HPDE6-E6E7 (cell line): Measurements from ENCODE around the gene CDR2.
"Not testable (repeated sequence)": the region's sequence is repeated elsewhere in the genome, so short reads cannot be mapped to it uniquely, and the experiment has no call there.

Source experiments
- DNase-seq: peaks from one replicate; pipeline ENCODE4 v3.0.0; 2011; ENCODE audit warnings: missing footprints; ENCODE audit errors: extremely low spot score

The CDR2 gene

DNA sequence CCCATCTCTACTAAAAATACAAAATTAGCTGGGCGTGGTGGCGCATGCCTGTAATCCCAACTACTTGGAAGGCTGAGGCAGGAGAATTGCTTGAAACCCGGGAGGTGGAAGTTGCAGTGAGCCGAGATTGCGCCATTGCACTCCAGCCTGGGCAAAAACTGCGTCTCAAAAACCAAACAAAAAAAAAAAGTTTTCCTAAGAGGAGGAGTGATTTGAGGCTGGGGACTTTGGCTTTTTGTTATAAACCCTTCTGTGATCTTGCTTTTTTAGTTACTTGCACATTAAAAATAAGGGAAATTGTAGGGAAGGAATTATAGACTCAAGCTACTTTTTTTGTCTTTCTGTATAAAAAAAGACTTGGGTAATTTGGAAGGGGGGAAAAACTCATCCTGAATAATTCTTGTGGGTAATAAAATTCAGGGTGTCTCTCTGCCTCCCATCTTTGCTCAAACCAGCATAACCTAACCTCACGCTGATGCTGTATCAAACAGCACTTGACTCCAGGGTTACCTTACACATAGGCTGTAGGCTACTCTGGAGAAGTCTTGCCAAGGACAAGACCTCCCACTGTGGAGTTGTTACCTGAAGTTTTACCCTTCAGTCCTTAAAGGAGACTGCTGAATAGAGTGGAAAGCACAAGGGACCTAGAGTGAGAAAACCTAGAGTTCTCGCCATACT, 1.7 kb upstream of the CDR2 start:
- DNase-seq: no peak

DNA sequence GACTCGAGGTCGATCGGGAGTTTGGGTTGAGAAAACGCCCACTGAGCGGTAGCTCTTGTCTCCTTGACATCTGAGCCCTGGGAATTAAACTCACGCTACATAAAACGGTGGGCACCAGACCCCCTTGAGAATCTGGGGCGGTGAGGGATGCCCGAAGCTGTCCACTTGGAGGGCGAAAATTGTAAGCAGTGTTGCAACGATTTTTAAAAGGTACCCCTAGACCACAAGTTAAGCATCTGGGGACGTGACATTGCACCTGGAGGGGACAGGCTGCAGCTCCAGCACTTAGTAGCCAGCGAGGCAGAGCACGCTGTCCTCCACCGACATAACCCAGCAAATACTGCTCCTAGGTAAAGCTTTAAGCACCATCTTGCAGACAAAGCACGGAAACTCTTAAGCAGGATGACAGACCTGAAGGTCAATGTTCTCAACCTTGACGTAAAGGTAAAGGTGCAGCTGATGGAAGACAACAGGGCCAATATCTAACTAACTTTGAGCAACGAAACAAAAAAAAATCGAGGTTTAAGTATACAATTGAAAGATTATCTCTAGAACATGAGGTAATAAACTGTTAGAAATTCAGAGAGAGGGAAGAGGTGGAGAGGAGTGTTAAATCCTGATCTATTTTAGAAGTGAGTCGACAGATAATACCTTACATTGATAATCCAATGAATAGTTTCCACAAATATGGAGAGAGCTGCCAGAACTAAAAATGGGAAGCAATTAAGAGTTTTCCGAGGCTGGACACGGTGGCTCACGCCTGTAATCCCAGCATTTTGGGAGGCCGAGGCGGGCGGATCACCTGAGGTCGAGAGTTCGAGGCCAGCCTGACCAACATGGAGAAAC, 921 bp upstream of the CDR2 start:
- DNase-seq: no peak

DNA sequence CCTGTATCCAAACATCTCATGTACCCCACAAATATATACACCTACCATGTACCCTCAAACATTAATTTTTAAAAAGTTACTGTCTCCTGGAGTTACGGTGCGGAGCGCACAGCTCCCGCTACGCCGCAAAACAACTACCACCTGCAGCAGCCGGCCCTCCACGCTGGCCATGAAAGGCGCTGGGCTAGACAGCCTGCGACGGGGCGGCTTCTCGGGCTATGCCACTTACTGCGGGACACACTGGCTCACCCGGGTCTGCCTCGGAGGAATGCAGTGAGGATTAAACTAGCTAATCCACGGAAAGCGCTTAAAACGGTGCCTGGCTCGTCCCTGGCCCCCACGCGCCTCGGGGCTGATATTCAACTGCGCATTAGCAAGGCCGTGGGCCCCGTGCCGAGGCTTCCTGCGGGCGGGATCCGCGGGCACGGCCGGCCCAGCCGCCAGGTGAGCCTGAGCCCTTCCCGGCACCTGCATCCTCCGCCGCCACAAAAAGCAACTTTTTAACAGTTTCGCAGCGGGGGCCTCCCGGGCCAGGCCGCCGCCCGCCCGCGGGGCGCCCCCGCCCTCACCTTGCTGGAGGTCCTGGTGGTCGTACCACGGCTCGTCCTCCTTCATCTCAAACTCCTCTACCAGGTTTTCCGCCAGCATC, 633 bp downstream of the CDR2 start:
- no peak for DNase-seq

DNA sequence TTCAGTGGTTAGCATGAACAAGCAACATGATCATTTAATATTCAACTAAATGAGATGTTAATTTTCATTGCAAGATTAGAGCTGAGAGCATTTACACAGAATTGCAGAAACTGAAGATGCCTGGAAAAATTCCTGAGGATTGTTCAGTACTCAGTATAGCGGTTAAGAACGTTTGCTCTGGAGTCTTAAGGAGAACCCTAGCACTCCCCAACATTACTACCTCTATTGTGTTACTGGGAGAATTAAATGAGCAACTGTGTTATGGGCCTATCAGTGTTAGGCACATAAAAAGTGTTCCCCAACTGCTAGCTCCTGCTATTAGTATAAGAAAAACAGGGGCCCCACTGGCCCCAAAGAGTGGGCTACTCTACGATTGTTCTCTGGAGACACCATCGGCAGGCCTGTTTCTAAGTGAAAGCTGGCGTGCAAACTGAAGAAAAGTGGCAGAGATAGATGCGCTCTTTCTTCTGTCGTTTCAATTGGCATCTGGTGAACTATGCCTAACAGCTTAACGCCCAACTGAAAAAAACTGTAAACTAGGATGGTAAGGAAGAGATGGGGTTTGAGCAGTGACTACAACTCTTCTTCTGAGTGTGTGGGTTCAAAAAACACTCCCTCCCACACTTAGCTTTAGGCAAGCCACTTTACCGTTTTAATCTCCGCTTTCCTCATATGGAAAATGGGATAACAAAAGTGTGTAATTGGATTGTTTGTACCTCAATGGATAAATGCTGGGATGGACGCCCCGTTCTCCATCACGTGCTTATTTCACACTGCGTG, 1.3 kb downstream of the CDR2 start:
- DNase-seq: no peak

DNA sequence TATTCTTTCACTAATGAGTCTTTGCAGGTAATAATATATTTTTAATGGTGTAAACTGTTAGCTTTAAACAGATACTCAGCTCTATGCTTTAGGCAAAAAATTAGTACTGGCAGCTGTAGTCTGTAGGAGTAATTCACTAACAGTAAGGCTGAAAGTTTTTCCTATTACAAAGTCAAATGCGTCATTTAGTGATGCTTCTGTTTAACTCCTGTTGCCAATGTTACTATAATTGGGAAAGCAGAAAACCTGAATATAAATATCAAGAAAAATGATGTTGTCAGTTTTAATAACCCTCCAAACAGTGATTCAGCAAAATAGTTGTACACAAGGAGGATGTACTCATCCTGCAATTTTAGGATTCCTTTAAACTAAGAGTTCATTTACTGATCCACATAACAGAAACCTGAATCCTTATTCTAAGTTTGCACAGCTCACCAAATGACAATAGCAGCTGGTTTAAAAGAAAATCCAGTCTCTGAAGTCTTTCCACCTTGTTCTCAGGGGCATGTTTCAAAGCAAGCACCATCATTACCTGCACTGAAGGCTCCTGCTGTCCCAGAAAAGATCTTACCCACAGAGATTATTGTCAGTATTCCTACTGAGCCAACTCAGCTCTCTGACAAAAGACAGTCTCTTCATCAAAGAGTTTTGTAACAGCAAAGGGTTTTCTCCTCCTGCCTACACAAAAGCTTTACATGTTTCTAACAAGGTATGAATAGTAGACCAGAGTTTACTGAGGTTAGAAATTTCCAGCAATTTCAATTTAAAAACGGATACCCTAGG, 4.2 kb downstream of the CDR2 start:
- no peak for DNase-seq

DNA sequence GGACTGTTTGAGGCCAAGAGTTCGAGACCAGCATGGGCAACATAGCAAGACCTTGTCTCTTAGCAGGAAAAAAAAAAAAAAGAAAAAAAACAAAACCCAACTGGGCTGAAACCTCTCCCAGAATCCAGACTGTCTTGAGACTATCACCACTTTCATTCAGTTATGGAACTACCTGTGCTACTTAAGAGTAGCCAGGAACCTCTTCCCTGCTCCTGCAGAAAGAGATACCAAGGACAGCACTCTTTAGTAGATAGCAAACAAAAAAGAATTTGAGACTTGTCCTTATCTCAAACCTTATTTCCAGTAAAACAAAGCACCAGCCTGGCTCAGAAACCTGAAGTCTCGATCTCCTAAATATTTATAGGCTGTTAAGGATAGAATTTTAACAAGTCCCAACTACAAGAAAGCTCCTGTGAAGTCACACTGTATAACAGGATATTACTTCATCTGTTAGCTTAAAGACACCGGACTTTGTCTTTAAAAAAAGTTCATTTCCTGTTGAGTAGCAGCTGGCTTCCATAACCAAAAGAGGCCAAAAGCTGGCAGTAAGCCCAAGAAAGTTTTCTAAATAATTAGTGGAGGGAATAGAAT, 5.1 kb downstream of the CDR2 start:
- no peak for DNase-seq

DNA sequence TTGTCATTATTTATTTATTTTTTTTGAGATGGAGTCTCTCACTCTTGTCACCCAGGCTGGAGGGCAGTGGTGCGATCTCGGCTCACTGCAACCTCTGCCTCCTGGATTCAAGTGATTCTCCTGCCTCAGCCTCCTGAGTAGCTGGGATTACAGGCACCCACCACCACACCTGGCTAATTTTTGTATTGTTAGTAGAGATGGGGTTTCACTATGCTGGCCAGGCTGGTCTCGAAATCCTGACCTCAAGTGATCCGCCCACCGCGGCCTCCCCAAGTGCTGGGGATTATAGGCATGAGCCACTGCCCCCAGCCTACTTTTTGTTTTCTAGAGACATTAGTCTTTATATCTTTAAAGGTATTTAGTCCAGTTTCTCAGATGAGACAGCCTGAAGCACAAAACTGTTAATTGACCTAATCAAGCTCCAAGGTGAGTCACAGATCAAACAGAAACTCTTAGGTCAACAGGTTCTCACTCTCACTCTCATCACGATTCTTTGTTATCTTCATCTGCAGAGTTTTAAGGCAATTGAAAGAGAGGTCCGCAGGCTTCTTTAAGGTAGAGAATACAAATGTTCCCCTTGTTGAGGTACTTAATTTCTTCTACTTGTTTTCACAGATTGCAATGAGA, 6.1 kb downstream of the CDR2 start:
- DNase-seq: not testable (repeated sequence)

DNA sequence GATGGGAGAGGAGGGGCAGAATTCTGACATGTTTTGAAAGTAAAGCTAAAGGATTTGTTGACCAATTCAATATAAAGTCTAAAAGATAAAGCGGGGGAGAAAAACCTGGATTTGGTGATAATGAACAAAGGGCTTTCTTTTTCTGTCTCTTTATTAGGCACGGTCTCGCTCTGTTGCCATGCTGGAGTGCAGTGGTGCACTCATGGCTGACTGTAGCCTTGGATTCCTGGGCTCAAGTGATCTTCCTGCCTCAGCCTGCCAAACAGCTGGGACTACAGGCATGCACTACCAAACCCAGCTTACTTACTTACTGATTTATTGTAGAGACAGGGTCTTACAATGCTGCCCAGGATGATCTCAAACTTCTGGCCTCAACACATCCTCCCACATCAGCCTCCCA, 7.5 kb downstream of the CDR2 start:
- DNase-seq: no peak

DNA sequence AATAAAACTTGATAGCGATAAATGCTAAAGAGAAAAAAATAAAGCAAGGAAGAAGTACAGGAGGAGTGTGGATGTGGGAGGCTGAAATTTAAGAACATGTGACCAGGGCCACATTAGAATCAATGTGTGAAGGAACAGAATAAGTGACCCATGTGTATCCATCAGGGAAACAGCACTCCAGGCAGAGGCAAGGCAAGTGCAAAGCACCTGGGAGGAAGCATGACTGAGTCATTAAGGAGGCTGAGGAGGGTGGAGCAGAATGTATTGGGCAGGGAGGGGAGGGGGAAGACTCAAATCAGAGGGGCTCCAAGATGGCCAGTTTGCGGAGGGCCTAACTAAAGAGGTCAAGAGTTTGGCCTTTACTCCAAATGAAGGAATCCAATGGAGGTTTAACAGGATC, 8.0 kb downstream of the CDR2 start:
- no peak for DNase-seq

DNA sequence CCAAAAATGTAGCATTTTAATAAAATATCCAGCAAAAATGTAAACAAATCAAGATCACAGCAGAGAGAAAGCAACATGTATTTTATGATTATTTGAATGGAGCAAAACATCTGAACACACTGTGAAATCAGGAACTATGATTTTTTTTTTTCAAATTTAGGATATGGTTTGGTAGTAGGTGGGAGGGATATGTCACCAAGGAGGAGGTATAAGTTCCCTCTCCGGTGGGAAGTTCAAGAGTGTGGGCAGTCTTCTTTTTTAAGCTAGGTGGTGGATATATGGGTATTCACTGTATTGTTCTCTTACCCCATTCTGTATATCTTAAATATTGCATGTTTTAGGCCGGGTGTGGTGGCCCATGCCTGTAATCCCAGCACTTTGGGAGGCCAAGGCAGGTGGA, 10.2 kb downstream of the CDR2 start:
- no peak for DNase-seq

DNA sequence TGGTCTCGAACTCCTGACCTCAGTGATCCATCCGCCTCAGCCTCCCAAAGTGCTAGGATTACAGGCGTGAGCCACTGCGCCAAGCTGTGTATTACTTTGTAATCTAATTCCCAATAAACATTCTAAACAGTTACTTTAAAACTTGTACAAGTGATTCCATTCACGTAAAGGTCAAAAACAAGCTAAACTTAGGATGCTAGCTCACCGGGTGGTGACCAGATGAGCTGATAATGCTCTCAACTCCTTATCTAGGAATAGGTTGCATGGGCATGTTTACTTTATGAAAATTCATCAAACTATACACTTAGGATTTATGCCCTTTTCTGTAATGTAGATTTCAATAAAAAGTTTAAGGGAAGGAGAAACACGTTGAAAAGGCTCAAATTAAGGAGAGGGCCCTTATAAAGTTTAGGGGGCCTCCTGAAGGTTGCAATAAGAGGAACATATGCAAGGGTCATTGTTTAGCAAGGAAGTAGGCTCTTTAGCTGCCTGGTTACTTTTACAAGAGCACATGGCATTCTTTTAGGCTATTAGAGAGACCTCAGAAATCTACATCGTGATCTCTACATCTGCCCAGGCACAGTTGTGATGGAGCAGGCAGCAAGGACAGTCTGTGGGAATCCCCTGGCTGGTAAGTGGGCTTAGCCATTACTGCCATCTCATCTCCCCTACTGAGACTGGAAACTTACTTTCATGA, 13.3 kb downstream of the CDR2 start:
- no peak for DNase-seq

DNA sequence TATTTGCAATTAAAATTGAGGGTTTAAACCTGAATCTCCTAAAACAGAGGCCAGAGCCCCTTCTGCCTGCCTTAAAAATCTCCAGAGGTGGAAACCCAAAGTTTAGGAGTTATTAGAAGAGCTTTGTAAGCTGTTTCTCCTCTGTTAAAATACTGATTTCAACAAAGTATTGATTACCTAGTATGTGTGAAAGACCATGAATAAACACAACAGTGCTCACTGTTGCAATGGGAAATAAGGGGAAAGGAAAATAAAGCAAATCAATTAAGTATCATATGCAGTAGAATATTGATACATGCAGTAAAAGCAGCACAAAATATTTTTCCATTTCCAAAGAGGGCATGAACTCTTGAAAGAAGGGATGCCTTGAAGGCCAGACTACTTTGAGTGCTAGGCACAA, 14.7 kb downstream of the CDR2 start:
- no peak for DNase-seq

DNA sequence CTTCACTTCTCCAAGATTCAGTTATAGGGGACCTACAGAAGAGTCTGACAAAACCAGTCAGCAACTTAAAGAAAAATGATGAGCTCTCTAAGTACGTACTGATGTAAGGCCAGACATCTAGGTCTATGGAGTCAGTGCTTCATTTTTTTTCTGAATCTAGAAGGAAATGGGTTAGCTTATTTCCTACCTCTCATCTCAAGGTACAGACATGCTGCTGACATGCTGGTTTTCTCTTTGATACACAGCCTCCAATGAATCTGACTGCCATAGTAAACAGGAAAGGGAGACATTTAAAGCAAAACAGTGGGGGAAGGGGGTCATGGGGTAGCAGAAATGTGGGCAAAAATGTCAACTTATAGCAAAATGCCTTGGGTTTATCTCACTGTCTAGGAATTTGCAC, 16.4 kb downstream of the CDR2 start:
- no peak for DNase-seq

DNA sequence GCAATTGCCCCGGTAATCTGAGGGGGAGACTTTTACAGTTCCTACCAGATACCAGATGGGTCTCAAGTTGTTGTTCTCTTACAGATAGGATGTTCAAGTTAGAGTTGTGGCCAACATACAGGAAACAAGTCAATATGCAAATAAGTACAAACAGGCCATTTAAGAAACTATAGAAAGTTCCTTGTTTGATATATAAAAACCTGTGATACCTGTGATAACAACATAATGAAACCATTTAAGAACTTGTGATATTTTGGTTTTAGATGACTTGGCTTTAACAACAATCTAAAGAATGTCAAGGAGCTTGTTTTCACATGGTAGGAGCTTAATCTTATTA, 16.8 kb downstream of the CDR2 start:
- DNase-seq: no peak

DNA sequence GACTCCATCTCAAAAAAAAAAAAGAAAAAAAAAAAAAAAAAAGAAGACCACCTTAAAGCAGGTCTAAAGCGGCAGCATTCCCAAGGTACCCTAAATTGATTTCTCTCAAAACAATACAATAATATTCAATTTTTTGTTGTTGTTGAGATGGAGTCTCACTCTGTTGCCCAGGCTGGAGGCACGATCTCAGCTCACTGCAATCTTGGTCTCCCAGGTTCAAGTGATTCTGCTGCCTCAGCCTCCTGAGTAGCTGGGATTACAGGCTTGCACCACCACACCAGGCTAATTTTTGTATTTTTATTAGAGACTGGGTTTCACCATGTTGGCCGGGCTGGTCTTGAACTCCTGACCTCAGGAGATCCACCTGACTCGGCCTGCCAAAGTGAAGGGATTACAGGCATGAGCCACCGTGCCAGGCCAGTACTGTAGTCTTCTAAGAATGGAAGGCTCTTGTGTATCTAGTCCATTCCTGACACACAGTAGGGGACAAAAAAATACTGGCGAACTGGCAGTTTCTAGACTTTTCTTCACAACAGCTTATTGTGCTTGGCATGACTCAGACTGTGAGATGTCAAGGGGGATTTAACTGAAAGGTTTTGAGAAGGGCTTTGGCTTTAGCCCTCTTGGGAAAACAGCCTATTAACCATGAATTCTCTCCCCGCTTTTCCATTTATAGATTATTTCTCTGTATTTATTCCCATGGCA, 17.3 kb downstream of the CDR2 start:
- no peak for DNase-seq

DNA sequence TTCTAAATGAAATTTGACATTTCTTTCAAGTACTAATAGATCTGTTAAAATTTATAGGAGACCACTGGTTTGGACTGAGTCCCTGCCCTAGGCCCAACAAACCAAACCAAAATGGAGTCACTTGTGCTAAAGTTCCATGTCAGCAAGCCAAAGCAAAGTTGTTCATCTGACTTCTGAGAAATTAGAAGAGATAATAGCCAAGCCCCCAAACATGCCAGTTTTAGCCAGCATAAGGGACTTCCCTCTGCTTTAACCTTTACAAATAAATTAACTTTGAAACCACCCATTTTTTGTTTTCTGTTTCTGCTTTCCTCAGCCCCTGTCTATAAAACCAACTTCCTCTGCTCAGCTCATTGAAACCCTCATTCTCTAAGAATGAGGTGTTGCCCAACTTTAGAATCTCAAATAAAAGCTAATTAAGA, 18.9 kb downstream of the CDR2 start:
- no peak for DNase-seq

DNA sequence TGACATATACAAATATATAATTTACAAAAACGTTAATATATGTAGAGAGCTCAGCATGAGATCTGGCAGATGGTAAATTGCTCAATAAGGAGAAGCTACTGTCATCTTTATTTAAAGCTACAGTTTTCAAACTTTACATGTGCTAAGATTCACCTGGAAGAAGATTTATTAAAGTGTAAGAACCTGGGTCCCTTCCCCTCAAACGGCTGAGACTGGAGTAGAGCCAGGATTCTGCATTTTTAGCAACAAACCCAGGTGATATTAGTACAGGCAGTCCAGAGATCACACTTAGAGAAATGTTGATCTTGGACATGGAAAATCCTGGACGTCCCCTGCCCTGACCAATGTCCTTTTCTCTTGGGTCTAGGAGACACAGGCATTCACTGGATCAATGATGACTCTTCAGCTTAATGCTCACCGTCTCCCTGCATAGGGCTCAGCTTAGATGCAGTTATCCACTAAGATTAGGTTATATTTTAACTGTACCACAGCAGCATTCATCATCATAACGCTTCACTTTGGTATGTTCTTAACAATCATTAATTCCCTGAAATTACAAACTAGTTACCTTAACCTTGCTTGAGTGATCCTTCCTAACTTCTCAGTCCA, 20.4 kb downstream of the CDR2 start:
- DNase-seq: no peak

DNA sequence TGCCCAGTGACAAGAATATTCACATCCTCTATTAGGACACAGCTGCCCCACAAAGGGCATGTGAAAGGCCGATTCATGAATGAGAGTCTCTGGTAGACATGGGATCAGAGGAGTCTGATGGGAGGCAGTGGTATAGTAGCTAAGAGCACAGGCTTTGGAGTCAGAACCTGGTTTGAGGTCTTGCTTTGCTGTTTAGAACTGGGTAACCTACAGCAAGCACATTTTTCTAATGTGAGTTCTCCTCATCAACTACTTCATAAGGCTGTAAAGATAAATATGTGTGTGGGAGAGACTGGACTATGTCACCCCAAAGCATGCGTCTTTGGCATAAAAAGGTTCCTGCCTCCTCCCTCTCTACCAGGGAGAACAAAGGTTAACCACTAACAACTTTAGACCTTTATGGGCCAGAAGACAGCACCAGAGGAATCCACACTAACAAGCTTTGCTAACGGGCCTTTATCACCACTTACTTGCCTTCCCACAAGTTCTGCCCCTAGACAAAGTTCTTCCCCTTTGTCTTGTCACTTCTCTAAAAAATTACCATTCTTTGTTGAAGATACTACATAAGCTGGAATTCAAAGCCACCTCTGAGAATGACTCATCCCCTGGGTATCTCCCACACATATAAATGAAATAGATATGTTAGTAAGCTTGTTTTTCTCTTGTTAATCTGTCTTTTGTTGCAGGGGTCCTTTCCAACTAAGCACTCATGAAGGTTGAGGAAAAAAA, 21.1 kb downstream of the CDR2 start:
- DNase-seq: no peak
